GM21737 (cell line): ENCODE measurements around the gene CGNL1.

Experiments used
- ATAC-seq: cut with Tn5 transposase; IDR thresholded peaks from one replicate; pipeline ENCODE4 v1.9.1; 2021; ENCODE audit warnings: mild to moderate bottlenecking, moderate library complexity; ENCODE audit not compliant: unreplicated experiment

Gene CGNL1

GRCh38 chr15:57422113-57422754 lies 45.9 kb downstream of the CGNL1 start:
- ATAC-seq: peak; percentile 90

- ATAC-seq: no peak
Measured at GRCh38 chr15:57423599-57424140, 47.4 kb downstream of the CGNL1 start.

GRCh38 chr15:57424628-57425405 lies 48.5 kb downstream of the CGNL1 start:
- ATAC-seq: no peak

DNA sequence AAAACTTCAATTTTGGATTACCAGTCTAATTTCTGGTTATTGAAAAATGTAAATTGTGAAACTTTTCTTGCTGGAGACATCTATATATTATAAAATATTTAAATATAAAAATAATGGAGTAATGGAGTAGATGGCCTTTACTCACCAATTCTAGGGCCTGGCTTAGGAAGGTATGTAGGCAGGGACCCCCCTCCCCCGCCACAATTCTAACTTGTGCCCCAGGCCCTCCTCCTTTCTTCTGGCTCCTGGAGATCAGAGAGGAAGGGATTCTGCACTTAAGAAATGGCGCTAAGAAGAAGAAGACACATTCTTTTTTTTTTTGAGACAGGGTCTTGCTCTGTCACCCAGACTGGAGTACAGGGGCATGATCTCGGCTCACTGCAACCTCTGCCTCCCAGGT lies 49.5 kb downstream of the CGNL1 start:
- no peak for ATAC-seq

- ATAC-seq: no peak
Measured at GRCh38 chr15:57427367-57427821, 51.1 kb downstream of the CGNL1 start.

GRCh38 chr15:57432141-57432741 lies 55.9 kb downstream of the CGNL1 start:
- ATAC-seq: no peak

DNA sequence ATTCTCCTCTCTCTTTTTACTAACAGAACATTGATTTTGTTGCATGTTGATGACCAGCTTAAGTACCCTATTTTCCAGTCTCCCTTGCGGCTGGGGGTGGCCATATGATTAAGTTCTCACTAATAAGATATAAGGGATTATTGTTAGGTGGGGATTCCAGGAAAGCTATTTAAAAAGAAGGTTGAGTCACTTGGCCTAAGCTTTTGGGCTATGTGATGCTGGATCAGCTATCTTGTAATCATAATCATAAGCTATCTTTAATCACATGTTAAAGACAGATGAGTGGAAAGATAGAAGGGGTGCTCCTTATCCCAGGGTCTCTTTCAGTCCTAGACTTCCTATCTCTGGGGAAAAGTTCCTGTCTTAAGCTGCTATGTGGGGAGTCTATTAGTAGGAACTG lies 59.9 kb downstream of the CGNL1 start:
- ATAC-seq: no peak

DNA sequence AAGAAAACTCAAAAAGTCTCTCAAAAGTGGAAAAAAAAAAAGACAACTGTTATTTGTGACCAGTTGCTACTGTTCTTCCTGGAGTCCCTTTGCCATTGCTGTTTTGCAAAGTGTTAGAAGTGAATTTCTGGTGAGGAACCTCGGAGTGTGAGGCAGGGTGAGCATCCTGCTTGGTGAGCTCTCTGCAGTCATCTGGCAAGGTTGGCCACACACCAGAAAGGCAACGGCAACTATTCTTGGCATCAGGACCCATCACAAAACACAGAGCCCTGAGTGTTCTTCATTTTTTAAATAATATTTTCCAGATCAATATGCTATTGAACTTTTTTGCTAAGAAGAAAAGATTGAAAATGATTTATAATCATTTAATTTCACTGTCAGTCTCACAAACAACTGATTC lies 60.7 kb downstream of the CGNL1 start:
- ATAC-seq: no peak

- no peak for ATAC-seq
Measured at GRCh38 chr15:57437564-57437963, 61.3 kb downstream of the CGNL1 start.

GRCh38 chr15:57438166-57438565 lies 61.9 kb downstream of the CGNL1 start:
- ATAC-seq: no peak

DNA sequence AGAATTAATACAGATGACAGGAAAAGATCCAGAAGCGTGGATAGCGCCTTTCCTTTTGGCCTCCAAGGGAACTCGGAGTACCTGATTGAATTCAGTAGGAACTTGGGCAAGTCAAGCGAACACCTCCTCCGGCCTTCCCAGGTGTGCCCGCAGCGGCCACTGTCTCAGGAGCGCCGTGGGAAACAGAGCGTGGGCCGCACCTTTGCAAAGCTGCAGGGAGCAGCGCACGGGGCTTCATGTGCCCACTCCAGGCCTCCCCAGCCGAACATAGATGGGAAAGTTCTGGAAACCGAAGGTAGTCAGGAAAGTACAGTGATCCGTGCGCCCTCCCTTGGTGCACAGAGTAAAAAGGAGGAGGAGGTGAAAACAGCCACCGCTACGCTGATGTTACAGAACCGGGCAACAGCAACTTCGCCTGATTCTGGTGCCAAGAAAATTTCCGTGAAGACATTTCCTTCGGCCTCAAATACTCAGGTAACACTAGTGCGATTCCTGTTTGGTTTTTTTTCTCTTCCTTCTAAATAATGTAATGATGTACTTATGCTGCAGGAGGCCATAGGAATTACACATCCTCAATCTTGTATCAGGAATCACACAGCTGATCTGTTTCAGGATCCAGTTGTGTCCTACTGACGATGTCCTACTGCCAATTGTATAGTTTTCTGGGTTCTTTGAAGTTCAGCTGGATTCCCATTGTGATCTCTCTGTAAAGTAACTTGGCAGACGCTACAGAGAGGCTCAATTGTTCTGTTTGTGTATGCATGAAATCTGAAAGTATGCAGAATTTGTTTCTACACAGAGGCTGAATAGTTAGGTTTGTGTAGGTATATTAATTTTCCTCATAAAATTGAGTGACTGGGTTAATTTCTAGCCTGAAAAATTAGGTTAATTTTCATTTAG lies 63.1 kb downstream of the CGNL1 start:
- no peak for ATAC-seq

DNA sequence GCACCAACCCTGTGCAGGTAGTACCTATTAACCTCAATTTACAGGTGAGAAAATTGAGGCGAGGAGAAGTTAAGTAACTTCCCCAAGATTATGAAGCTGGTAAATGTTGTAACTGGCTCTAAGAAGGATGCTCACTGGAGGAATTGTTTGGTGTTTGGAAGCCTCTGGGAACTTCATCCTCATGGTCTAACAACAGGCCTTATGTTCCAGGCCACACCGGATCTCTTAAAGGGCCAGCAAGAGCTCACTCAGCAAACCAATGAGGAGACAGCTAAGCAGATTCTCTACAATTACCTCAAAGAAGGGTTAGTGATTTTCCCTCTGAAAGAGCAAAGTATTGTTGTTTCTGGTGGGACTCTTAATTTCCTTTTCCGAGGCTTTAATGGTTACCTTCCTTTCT lies 63.9 kb downstream of the CGNL1 start:
- no peak for ATAC-seq

- no peak for ATAC-seq
Measured at GRCh38 chr15:57440799-57441198, 64.5 kb downstream of the CGNL1 start.

DNA sequence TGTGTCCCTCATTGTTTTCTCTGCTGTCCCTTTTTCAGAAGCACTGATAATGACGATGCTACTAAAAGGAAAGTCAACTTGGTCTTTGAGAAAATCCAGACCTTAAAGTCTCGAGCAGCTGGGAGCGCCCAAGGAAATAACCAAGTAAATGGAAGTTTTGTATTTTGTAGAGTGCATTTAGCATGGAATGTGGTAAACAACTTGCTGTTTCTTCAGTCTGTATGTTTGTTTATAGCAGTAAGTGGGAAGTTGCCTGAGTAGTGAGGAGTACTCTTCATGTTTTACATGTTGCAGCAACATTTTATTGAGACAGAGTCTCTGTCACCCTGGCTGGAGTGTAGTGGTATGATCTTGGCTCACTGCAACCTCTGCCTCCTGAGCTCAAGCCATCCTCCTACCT lies 66.0 kb downstream of the CGNL1 start:
- ATAC-seq: no peak

DNA sequence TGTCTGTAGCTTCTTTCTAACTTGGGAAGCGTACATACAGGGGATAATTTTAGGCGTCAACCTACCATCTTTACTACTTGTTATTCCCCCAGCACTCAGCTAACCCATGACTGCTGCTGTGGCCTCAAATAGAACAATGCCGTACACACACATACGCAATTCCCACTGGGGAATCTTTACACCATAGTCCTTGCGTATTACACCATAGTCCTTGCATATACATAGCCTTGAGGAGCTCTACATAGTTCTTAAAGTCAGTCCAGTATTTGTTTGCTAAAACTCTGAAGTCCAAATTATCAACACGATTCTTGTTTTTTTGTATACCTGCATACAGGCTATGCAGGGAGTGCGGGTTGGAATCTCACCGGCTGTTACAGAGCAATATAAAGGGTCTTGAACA lies 67.2 kb downstream of the CGNL1 start:
- no peak for ATAC-seq

DNA sequence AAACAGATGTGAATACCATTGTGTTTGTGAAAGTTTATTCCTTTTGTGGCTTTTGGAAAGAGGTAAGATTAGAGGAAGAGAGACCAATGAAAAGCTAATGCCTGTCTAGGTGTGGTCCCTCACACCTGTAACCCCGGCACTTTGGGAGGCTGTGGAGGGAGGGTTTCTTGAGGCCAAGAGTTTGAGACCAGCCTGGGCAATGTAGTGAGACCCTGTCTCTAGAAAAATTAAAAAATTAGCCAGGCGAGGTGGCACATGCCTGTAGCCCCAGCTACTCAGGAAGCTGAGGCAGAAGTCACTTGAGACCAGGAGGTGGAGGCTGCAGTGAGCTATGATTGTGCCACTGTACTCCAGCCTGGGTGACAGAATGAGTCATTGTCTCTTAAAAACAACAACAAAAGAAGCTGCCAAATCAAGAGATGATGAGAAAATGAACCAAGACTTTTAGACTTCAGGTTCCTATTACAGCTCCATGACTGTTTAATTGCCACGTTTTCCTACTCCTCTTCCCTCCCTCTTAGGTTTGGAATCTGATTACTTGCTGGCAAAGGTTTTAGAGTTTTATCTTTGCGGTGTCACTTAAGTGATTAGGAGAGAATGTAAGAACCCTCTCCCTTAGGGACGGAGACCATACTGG lies 68.7 kb downstream of the CGNL1 start:
- no peak for ATAC-seq

DNA sequence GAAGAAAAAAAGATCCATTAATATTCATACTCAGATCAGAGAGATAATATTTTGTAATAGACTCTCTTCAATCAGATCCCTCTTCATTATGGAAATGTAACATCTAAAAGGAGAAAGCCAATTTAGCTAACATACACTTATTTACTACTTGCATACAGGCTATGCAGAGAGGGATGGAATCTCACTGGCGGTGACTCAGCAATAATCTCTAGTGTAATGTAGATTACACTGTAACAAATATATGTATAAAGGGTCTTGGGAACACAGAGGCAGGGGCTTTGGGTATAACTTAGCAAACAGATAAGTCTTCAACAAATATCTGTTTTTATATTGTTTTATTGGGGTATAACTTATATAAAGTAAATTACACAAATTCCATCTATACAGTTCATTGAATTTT lies 69.6 kb downstream of the CGNL1 start:
- no peak for ATAC-seq

DNA sequence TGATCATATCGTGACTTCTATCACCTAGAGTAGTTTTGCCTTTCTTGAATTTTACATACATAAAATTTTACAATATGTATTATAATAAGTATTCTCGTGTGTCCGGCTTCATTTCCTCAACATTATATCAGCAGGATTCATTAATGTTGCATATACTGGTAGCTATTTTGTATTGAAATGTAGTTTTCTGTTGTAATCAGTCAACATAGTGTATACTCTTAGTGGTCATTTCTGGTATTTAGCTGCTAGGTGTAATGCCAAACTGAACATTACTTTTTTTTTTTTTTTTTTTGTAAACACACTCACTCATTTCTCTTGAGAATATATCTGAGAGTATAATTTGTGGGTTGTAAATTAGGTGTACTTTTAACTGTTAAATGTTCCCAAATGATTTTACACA lies 70.1 kb downstream of the CGNL1 start:
- no peak for ATAC-seq

- ATAC-seq: no peak
Measured at GRCh38 chr15:57451555-57451954, 75.2 kb downstream of the CGNL1 start.

DNA sequence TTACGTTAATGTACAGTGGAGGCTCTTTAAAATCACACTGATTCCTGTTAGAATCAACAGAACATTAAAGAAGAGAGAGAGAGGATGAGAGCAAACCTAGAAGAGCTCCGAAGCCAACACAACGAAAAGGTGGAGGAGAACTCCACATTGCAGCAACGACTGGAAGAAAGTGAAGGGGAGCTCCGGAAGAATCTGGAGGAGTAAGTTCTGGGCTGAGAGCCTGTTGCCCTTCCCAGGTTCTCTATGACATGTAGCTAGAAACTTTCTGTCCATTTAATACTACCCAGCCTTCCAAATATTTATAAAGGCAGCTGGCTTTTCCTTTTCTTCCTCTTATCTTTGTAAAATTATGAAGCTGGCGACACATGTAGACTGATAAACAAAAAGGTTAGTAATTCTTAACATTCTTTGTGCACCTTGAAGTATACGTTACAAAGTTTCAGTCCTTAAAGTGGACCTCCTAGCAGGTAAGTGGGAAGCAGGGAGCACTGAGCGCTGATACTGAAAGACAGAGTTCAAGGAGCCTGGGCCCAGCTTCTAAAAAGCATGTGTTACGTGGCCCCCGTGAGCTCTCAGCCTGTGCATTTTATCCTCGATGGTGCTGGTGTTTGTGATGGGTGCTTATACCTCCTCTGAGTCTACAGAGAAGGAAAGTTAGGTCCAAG lies 75.9 kb downstream of the CGNL1 start:
- no peak for ATAC-seq
